HepG2 (cell line): ENCODE measurements around the gene NDUFAF8. TPM values are rescaled to one million over a fixed set of nuclear protein-coding genes. Genes with fewer than 3 reads are reported as not detected.

Source experiments
- ATAC-seq: fragments of 200-7000 bp; cut with Tn5 transposase; 3 replicates; pipeline ENCODE4 v1.9.1; 2020; ENCODE audit warnings: mild to moderate bottlenecking, moderate library complexity
- BruUV-seq: library from RNA; stranded (reverse); fragments of 400-500 nt; replicated peaks from 2 replicates; lab custom pipeline; 2021; lab: Mats Ljungman, UMichigan
- CTCF ChIA-PET: fragments of 300-600 bp; formaldehyde crosslinking; extraction: SDS; loops from one replicate; lab custom pipeline; 2021; ENCODE audit warnings: low total read pairs, inconsistent platforms, low intra/inter-chr PET ratio; lab: Yijun Ruan, JAX
- POLR2A ChIA-PET: fragments of 350-600 bp; sonication (Branson Sonifier 250); formaldehyde crosslinking; loops from one replicate; lab custom pipeline; 2020; ENCODE audit warnings: antibody characterized with exemption, inconsistent platforms; lab: Yijun Ruan, JAX
- DNase-seq: peaks from one replicate; pipeline ENCODE4 v3.0.0-alpha.2; 2015; ENCODE audit warnings: low spot score
- FAIRE-seq: peaks from 3 replicates; lab custom pipeline; 2011; peaks lifted over from hg19 to GRCh38; lab: Jason Lieb, UNC
- H2AFZ ChIP-seq: one replicate; pipeline ENCODE4 v1.6.1; 2011; ENCODE audit warnings: low read length, inconsistent platforms
- H3K27ac ChIP-seq: fragments of 300-600 bp; 3 replicates; pipeline ENCODE4 v1.8.0; 2011; ENCODE audit warnings: mixed run types, mild to moderate bottlenecking, mixed read lengths, low read length, inconsistent platforms; ENCODE audit not compliant: insufficient read depth; ENCODE audit errors: extremely low read length
- H3K27me3 ChIP-seq, 2 experiments: fragments of 200-600 bp in 1 of 2; 2 replicates in 1 of 2; 3 replicates in 1 of 2; pipeline versions ENCODE4 v1.6.0 to v1.8.0; 2011; ENCODE audit warnings: low read length in 2 of 2, mild to moderate bottlenecking in 2 of 2, moderate library complexity in 2 of 2, inconsistent platforms in 1 of 2; ENCODE audit not compliant: insufficient read depth in 2 of 2, control insufficient read depth in 1 of 2
- H3K36me3 ChIP-seq, 2 experiments: fragments of 200-600 bp in 1 of 2; replicated peaks in 1 of 2; 2 replicates in 1 of 2; 3 replicates in 1 of 2; pipeline versions ENCODE4 v1.5.1 to v1.8.0; 2011; ENCODE audit warnings: low read length in 2 of 2, inconsistent platforms in 1 of 2; ENCODE audit not compliant: insufficient read depth in 2 of 2, control insufficient read depth in 1 of 2
- H3K4me1 ChIP-seq: 2 replicates; pipeline ENCODE4 v1.5.1; 2012; ENCODE audit warnings: low read length, inconsistent platforms; ENCODE audit not compliant: insufficient read depth
- H3K4me2 ChIP-seq: 2 replicates; pipeline ENCODE4 v1.6.0; 2011; ENCODE audit warnings: low read depth, low read length, inconsistent platforms
- H3K4me3 ChIP-seq, 3 experiments: fragments of 200-600 bp in 1 of 3; sonication (generic), shearing (Covaris generic) in 1 of 3; replicated peaks in 1 of 3; 2 replicates each; pipeline ENCODE4 v1.5.1; 2011 to 2016; ENCODE audit warnings: low read length in 3 of 3, inconsistent platforms in 2 of 3, low read depth in 2 of 3, mild to moderate bottlenecking in 2 of 3, control low read depth in 1 of 3, mixed read lengths in 1 of 3; ENCODE audit not compliant: insufficient read depth in 1 of 3
- H3K79me2 ChIP-seq: one replicate; pipeline ENCODE4 v1.6.1; 2011; ENCODE audit warnings: low read length, inconsistent platforms; ENCODE audit not compliant: insufficient read depth
- H3K9ac ChIP-seq: 2 replicates; pipeline ENCODE4 v1.6.0; 2011; ENCODE audit warnings: mild to moderate bottlenecking, low read depth, low read length, inconsistent platforms; ENCODE audit not compliant: insufficient read depth
- H3K9me3 ChIP-seq: 2 replicates; pipeline ENCODE4 v1.5.1; 2012; ENCODE audit warnings: mild to moderate bottlenecking, low read length
- H4K20me1 ChIP-seq: 2 replicates; pipeline ENCODE4 v1.6.0; 2011; ENCODE audit warnings: inconsistent platforms, mild to moderate bottlenecking, low read length, moderate library complexity; ENCODE audit not compliant: insufficient read depth
- HMGA1 ChIP-seq: sonication (generic); formaldehyde crosslinking; conservative IDR thresholded peaks from 2 replicates; pipeline ENCODE4 v1.4.0; 2020; ENCODE audit warnings: missing genetic modification reagents
- HNRNPL ChIP-seq: fragments of 200-400 bp; formaldehyde crosslinking; IDR thresholded peaks from 2 replicates; pipeline ENCODE4 v1.6.1; 2017; ENCODE audit warnings: mild to moderate bottlenecking, low read depth, low read length
- JDP2 ChIP-seq: sonication (generic); formaldehyde crosslinking; IDR thresholded peaks from 2 replicates; pipeline ENCODE4 v1.8.1; 2022; ENCODE audit warnings: missing genetic modification reagents, borderline replicate concordance
- ZNF44 ChIP-seq: sonication (generic); formaldehyde crosslinking; IDR thresholded peaks from 2 replicates; pipeline ENCODE4 v1.5.1; 2020; ENCODE audit warnings: mild to moderate bottlenecking, missing genetic modification reagents
- WGBS: methylation state at CpG from one replicate; pipeline ENCODE4 v1.1.6; 2017; ENCODE audit warnings: low lambda C conversion rate; 5-methylcytosine and 5-hydroxymethylcytosine counted together
- in situ Hi-C: cut with HindIII; loops from 2 replicates; pipeline ENCODE4 v1.10.0; 2017; ENCODE audit warnings: low pct_unique_long_range_greater_than_20kb; ENCODE audit not compliant: extremely low pct_ligation_motif_present
- intact Hi-C: fragments of 100-400 bp; cut with micrococcal nuclease; formaldehyde crosslinking; loops from one replicate; pipeline ENCODE4 v1.10.0; 2022; ENCODE audit not compliant: unreplicated experiment
- polyA plus RNA-seq, 8 experiments: library from polyadenylated mRNA; depleted of rRNA in 3 of 8; stranded (reverse) in 7 of 8; unstranded in 1 of 8; fragments of >200 nt; fragmentation: Illumina TruSeq in 4 of 8; extraction: Trizol in 4 of 8; gene quantifications; 2 replicates each; pipeline versions ENCODE4 v1.2.1 to v1.2.3, GENCODE V29; 2011 to 2016; ENCODE audit warnings: low read depth in 4 of 8, missing spikeins in 1 of 8, mixed read lengths in 1 of 8; ENCODE audit not compliant: insufficient read depth in 1 of 8
- total RNA-seq, 5 experiments: library from RNA; depleted of rRNA; stranded (reverse); fragments of >200 nt; fragmentation: Illumina TruSeq; extraction: Trizol; gene quantifications; 2 replicates each; pipeline ENCODE4 v1.2.3, GENCODE V29; 2016; ENCODE audit warnings: low read depth in 1 of 5
- TF ChIP-seq, protein P1 (sequence below): sonication (generic); formaldehyde crosslinking; IDR thresholded peaks from 2 replicates; pipeline ENCODE4 v1.4.0; 2020; ENCODE audit warnings: missing genetic modification reagents
- TF ChIP-seq, protein P2 (sequence below): sonication (generic); formaldehyde crosslinking; IDR thresholded peaks from 2 replicates; pipeline ENCODE4 v1.5.0; 2020; ENCODE audit warnings: missing genetic modification reagents, mild to moderate bottlenecking, borderline replicate concordance

Gene NDUFAF8
- total and polyA plus RNA-seq, 2 of the 13 experiments (the other 11 are each of a cell fraction or from before 2014, with no cell fraction given) = 75.6 to 233 TPM

- TF ChIP-seq, protein P1, sequence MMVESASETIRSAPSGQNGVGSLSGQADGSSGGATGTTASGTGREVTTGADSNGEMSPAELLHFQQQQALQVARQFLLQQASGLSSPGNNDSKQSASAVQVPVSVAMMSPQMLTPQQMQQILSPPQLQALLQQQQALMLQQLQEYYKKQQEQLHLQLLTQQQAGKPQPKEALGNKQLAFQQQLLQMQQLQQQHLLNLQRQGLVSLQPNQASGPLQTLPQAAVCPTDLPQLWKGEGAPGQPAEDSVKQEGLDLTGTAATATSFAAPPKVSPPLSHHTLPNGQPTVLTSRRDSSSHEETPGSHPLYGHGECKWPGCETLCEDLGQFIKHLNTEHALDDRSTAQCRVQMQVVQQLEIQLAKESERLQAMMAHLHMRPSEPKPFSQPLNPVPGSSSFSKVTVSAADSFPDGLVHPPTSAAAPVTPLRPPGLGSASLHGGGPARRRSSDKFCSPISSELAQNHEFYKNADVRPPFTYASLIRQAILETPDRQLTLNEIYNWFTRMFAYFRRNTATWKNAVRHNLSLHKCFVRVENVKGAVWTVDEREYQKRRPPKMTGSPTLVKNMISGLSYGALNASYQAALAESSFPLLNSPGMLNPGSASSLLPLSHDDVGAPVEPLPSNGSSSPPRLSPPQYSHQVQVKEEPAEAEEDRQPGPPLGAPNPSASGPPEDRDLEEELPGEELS (CRISPR knock-in tag) = no peak
- TF ChIP-seq, protein P2, sequence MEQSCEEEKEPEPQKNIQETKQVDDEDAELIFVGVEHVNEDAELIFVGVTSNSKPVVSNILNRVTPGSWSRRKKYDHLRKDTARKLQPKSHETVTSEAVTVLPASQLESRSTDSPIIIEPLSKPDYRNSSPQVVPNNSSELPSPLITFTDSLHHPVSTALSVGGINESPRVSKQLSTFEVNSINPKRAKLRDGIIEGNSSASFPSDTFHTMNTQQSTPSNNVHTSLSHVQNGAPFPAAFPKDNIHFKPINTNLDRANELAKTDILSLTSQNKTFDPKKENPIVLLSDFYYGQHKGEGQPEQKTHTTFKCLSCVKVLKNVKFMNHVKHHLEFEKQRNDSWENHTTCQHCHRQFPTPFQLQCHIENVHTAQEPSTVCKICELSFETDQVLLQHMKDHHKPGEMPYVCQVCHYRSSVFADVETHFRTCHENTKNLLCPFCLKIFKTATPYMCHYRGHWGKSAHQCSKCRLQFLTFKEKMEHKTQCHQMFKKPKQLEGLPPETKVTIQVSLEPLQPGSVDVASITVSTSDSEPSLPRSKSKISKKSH (CRISPR knock-in tag) = no peak
- TF ChIP-seq HMGA1 (CRISPR knock-in tag) (no peak), ZNF44 (CRISPR knock-in tag) (no peak)
Observed at GRCh38 chr17:81200695-81201580, 38.2 kb upstream of the NDUFAF8 start (continued).

DNA sequence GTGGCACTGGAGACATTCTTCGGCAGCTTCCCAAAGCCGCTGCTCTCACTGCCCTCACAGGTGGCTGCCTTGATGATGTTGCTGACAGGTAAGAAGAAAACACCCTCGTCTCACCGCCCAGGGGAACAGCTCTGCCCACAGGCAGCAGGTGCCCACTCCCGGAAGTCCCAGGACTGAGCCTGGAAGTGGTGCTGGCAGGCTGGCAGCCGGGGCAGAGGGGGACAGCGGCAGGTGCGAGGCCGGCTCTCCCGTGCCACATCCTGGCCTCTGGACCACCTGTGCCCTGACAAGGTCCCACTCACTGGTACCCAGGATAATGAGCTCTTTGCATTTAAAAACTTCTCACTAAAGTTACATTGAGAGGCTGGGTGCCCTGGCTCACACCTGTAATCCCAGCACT, 36.8 kb upstream of the NDUFAF8 start:
- no peaks in the 10 kb centered on the region for H3K79me2 ChIP-seq
- no TSS peak for BruUV-seq
- peaks cover 17 to 61% of the 10 kb centered on the region in 2 experiments; a peak in 4 of 5 replicates for H3K36me3 ChIP-seq
- H2AFZ ChIP-seq = no peak overlapping the region
- no peak overlapping the region for H3K4me3 ChIP-seq
- H3K27ac ChIP-seq = no peak overlapping the region
- no peak for ATAC-seq
- TF ChIP-seq JDP2 (no peak), HNRNPL (0 out of 2 replicates have a peak, but pooled peaks have one; percentile 36)
- H3K9me3 ChIP-seq = no peaks in the 10 kb centered on the region
- no peak for DNase-seq
- H3K4me2 ChIP-seq = no peak overlapping the region
- WGBS = 99% methylated on average over 10 of the region's 10 CpGs
- POLR2A ChIA-PET = interaction anchor here (0.9 kb wide), 1 partner anchor 21 kb away, joined by 3 read pairs; the partner anchor contains the start of gene CEP131
- CTCF ChIA-PET = no interaction called here
- no peak overlapping the region for H3K9ac ChIP-seq
- in situ Hi-C loops = no loop called here
- FAIRE-seq = no peak
- no peaks in the 10 kb centered on the region for H3K4me1 ChIP-seq
- intact Hi-C loops = loop anchor here (5.0 kb wide), 1 partner anchor 60 kb away; no protein-coding TSS in a partner anchor
- H3K27me3 ChIP-seq = no peaks in the 10 kb centered on the region
- H4K20me1 ChIP-seq = no peaks in the 10 kb centered on the region; the same call in 1 of the 2 replicates
